Hypothalamus (tissue), 51 donors: ENCODE measurements around the gene MRTFB.

ENCODE experiments used
- DNase-seq, 51 donors: peaks; one replicate each; lab custom pipeline; 2025; lab: John Stamatoyannopoulos, UW

The MRTFB gene

DNA sequence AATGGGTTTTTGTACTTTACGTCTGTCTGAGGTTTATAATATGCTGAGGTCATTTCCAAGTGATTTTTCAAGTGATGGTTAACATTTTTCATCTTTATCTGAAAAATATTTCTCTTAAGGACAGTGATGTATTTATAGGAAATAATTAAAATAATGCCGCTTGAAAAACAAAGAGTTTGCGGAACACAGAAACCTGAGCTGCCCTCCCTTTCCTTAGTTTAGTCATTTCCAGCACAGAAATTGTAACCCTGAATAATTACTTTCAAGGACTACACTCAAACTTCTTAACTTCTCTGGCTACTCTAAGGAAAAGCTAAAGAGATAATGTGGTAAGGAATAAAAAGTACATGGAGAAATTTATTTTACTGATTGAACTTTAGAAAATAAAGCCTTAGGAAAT, 54.6 kb downstream of the MRTFB start:
- DNase-seq, result no peak

DNA sequence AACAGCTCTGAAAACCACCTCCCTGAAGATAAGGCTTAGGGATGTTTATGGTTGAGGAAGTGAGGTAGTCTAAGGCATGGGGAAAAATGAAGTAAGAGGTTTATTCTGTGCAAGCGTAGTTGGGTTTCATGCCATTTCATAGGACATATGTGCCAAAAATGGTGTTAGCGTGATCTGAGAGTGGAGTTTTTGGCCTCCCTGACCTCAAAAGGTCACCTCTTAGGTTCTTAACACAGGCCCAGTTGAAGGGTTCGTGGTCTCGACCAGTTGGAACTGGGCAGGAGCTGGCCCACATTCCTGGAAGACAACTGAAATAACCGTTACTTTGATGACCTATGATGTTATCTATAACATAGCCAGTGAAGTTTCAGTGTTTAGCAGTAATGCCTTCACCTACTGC, 57.0 kb downstream of the MRTFB start:
- no peak for DNase-seq

DNA sequence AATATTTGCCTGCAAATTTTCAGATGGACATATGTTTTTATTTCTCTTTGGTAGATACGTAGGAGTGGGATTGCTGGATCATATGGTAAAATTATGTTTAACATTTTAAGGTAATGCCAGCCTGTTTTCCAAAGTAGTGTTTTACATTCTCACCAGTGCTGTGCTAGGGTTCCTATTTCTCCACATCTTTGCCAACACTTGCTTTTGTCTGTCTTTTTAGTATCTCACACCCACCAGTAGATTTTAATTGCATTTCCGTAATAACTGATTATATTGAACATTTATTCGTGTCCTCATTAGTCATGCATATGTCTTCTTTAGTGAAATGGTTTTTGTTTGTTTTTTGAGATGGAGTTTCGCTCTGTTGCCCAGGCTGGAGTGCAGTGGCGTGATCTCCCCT, 58.4 kb downstream of the MRTFB start:
- no peak for DNase-seq

DNA sequence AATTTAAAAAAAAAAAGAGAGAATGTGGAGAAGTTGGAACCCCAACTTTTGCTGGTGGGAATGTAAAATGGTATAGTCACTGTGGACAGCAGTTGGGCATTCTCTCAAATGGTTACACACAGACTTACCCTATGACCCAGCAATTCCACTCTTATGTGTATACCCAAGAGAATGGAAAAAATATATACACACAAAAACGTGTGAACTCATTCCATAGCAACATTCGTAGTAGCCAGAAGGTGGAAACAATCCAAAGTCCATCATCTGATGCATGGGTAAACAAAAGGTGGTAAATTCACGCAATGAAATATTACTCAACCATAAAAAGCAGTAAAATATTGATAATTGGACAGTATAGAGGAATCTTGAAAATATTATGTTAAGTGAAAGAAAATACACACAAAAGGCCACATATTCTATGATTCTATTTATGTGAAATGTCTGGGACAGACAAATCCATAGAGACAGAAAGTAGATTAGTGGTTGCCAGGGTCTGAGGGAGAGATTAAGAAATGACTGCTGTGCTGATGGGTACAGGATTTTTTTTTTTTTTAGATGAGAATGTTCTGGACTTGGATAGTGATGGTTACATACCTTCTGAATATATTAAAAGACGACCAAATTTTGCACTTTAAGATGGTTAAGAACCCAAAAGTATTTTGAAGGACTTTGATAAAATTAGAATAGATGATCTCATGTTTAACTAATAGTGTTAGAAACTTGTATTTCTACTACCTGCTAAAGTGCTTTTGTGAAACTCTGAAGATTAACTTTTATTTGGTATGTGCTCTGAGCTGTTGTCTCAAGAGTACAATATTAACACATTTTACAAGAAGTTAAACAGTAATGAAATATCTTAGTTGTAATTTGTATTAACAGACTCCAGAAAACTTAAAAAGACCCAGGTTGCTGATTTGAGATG, 60.9 kb downstream of the MRTFB start:
- DNase-seq, result no peak

DNA sequence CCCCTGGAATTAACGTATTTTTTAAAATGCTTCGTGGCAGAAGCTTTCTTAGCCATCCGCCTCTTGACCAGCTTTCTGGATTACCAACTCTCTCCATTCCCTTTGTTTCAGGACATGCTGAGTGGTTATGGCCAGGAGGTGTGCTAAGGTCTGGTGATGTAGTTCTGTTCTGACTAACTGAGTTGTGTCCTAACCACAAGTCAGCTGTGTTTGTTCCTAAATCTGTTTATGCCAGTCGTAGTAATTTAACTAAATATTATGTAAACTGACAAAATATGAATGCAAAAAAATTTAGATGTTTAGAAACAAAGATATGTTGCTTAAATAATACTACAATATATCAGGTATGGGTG, 61.6 kb downstream of the MRTFB start:
- no peak for DNase-seq

DNA sequence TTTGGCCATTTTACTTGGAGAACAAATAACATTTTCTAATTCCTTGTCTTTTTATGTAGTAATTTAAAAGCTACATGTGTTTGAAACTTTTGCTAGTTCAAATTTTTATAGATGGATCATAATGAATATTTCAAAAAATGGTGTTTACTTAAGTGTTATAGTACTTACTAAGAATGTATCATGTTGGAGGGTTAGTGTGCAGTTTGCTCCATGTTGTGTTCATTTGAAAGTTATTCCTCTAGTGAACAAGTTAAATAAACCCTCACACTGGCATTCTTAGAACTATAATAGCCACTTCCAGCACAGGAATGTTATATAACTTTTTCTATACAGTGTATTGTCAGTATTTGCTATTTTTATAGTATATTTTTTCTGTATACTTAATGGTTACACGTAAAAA, 62.8 kb downstream of the MRTFB start:
- DNase-seq, result no peak

DNA sequence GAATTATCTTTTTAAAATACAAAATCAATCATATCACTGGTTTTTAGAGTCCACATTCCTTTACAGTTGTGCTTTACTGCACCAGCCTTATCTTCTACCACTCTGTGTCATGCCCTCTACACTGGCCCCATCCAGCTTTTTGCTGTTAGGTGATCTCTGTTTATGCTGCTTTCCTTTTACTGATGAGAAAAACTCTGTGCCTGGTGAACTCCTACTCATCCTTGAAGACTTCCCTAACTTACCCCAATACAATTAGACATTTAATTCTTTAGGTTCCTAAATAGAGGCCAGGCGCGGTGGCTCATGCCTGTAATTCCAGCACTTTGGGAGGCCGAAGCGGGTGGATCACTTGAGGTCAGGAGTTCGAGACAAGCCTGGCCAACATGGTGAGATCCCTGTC, 64.6 kb downstream of the MRTFB start:
- DNase-seq, result no peak

DNA sequence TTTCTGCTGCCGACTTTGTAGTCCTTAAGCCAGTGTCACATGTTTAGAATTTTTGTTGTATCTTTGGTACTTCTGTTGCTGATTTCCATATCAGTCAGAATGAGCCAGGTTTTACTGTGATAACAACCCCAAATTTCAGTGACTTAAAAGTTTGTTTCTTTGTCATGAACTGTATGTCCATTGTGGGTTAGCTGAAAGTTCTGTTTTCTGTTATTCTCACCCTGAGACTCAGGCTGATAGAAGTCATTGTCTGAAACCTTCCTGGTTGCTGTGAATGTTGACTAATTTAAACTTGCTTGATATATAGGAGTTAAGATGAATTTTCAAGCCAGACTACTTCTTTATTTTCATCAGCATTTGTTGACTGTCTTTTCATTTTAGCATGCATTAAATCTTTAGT, 68.8 kb downstream of the MRTFB start:
- no peak for DNase-seq

DNA sequence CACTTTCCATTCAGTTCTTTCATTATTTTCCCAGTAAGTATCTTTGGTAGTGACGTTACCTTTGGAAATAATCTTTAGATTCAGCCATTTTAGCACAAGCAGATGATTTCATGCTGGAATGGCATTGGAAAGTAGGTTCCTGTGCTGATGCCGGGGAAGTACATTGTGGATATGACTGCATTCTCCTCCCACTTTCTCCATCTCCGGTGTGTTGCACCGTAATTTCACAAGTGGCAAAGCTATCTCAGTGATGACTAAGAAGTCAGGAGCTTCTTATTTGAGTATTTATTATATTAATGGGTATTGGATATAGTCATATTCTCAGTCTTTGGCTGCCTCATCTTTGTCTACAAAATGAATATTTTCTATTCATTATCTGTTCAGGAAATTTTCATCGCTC, 69.8 kb downstream of the MRTFB start:
- no peak for DNase-seq

DNA sequence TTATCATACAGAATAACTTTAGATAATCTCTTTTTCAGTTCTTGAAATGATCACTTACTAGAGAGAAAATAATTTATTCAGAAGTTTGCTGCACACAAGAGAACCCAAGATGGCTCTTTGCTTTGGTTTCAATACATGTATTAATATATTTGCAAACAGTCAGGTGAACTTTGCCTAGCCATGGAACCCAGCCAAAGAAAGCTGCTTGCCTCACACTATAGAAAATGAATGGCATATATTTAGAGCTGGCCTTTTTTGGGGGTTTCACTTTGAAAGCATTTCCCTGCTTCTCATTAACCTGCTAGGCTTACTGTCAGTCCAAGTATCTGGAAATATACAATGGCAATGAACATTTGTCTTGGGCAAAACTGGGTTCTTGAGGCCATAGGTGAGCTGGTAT, 75.3 kb downstream of the MRTFB start:
- no peak for DNase-seq

DNA sequence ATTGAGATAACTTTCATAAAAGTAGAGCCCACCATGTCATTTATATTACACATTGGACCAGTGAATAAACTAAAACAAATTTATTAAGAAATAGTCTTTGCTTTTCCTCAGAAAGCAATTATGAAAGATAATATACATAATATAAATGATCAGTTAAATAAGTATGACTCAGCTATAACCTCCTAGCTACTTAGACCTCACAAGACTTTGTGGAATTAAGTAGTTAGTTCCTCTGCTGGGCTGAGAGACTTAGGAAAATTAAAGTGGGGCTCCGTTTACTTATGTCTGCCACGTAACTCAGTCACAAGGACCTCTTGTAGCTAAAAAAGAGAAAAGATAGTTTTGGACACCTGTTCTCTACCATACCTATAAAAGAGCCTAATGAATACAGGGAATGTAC, 76.9 kb downstream of the MRTFB start:
- DNase-seq, result no peak

DNA sequence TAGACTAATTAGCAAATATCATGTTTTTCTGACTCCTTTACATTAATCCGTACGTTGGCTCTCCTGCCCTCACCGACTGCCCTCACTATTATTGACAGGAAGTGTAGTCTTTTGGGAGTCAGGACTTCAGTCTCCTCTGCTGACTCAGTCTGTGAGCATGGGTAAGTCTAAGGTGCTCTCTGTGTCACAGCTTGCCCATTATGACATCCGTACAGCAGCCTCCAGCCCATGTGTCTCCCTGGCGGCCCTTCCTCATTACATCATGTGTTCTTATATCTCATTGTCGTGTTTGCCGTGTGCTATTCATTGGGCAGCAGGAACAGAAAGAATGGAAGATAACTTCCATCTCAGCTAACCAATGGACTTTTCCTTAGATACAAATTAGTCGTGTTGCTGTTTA, 77.5 kb downstream of the MRTFB start:
- no peak for DNase-seq

DNA sequence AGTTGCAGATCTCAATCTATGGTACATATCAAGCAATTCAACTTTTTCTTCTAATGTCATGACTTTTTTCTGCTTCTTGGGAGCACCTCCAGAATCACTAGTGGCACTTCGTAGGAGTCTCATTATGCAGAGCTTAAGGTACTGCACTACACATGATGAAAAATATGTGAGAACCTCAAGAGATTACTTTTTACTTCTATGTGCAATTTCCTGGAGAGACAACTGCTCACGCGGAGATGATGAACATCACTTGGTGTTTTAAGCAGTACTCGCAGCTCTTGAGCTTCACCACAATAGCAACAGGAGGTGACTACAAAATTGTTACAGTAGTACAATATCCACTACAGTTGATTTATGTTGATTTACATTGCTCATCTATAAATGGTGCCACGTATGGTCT, 79.7 kb downstream of the MRTFB start:
- DNase-seq, result no peak

DNA sequence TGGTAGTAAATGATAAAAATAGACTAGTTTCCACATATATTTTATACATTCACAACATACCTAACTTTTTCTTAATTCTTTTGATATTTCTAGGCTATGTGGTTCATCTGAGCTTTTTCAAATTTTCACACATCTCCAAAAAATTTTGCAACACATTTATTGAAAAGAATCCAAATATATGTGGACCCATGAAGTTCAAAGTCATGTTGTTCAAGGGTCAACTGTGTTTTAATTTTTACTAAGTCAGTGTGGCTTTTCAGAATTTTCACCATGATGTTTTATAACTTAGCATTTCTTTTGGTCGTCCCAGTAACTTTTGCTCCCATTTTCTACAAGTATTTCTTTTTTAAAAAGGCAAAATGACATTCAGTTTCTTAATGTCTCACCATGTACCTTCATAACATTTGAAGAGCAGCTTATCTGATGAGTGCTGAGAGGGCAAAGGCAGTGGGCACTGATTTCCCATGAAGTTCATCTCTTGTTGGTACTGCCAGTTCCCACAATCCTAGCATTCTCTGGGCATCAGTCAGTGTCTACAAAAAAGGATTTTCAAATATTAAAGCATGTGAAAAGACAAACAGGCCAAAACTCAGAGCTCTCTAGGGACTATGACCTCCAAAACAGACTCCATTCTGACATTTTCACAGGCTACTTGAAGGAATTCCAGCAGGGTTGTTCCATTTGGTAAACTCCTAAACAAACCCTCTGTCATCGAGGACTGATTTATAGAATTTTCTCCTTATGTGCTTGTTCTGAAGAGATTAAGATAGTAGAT, 80.3 kb downstream of the MRTFB start:
- DNase-seq, result no peak

DNA sequence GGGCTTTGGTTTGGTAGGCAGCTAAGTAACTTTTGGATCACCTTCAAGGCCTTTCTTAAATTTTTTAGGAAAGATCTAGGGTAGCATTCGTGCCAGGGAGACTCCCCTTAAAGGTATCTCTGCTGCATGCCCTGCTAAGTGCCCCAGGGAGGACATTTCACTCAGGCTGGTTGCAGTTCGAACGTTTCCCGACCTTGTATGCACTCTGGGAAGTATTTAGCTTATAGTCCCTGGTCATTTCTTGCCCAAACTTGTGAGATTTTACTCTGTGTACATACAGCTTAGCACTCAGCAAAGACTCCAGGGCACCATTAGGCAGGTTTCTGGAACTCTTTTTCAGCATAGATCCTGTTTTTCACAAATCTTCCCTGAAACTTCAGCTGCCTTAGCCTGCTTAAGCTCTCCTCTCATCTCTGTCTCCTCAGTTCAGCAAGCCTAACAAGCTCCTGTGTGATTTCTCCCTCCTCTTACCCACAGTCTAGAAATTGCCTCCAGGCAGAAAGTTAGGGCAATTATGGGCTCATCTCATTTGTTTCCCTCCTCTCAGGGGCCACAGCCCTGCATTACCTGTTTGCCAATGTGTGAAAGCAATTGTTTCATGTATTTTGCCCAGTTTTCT, 84.6 kb downstream of the MRTFB start:
- no peak for DNase-seq

DNA sequence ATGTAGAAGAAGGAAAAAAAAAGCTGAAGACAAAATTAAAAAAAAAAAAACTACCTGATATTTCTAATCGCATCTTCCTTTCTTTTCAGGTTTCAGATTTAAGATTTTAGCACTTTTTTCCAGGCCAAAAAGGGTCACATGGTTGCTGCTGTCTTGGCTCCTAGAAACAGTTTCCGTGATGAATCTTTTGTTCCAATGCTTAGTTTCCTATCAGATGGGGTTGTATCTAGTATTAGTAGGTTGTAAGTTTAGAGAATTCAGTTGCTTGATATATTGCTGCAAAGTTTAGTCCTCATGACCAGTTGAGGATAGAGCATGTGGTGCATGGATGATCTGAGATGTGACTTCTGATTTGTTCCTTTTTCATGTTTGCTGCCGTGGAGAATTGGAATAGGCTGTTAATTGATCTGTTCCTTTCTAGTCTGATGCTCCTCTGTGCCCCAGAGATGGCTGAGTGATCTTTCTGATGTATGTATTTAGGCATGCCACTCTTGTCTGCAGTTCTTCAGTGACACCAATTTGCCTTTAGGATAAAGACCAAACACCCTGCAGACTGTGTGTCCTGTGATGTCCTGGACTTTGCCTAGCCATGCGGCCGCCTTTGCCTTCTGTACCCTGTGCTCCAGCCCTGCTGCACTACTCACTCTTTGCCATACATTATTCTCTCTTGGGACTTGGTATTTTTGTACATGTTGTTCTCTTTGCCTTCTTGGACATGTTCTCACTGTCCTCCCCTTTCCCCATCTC, 94.0 kb downstream of the MRTFB start:
- DNase-seq, result no peak

DNA sequence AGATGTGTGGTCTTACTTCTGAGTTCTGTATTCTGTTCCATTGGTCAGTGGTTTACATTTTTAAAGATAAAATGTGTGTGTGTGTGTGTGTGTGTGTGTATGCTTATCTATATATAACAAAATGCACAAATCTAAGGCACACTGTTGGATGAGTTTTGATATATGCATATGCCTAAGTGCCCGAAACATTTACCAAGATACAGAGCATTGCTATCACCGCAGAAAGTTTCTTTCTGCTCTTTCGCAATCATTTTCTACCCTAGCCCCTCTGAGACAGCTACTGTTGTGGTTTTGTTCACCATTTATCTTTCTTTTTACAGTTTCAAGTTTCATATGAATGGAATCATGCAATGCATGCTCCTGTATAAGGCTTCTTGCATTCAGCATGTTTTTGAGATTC, 97.0 kb downstream of the MRTFB start:
- no peak for DNase-seq

DNA sequence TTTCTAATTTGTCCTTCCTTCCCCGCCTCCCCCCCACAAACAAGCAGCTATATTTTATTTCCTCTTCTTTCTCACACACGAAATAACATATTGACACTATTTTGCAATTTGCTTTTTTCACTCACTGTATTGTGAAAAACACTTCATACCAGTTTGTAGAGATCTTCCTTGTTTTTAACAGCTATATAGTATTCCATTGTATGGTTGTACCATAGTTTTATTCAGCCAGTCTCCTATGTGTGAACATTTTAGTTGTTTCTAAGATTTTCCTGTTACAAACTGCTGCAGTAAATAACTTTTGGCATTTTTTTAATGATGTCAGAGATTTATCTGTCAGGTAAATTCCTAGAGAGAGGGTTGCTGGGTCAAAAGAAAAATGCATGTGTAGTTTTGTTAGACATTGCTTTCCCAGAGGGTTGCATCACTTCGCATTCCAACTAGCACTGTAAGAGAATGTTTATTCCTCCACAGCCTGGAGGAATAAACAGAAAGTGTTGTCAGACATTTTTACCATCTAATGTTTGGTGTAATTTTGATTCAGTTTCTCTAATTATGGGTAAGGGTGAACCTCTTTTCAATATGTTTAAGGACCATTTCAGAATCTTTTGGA, 101.2 kb downstream of the MRTFB start:
- DNase-seq, result no peak

DNA sequence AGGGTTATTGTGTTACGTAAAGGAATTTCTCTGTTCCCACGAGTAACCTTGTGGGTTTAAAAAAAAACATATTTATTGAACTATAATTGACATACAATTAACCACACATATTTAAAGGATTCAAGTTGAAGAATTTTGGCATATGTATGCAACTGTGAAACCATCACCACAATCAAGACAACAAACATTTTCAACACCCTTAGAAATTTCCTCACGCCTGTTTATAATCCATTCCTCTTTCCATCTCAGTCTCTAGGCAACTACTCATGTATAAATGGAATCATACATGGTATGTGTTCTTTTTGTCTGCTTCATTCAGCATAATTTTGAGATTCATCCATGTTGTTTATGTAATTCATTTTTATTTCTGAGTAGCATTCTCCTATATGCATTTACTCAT, 104.0 kb downstream of the MRTFB start:
- DNase-seq, result no peak

DNA sequence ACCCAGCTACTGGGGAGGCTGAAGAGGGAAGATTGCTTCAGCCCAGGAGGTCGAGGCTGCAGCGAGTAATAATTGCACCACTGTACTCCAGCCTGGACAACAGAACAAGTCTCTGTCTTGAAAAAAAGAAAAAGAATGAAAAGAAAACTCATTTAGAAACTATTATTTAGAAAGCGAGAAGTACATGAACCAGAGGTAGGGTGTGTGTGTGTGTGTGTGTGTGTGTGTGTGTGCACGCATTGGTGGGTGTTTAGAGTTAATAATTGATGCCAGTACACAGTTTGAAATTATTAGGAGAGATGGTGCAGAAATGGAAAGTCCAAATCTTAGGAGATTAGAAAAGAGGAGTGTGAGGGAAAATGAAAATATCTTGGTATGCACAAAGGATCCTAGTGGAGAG, 106.6 kb downstream of the MRTFB start:
- DNase-seq, result no peak

DNA sequence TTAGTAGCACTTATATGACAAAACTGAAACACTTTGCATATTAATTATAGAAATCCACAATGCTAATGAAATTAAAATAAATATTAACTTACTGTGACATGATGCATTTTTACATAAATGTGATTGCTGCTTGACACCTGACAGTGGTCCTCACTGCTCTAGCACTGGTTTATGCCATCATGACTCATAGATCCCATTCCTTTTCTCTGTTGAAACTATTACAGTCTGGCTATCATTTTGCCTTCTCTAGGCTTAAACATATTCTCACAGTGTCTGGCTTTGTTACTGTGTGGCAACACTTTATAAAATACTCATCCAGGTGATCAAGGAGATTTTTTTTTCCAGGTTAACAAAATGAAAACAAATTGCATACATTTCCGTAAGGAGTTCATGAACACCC, 108.0 kb downstream of the MRTFB start:
- no peak for DNase-seq
